GM23338 (cell line): ENCODE results near the gene RABL3.

Experiments
- EZH2 ChIP-seq: fragments of 200-600 bp; sonication (generic); IDR thresholded peaks from one replicate; pipeline ENCODE4 v1.8.0; 2017; ENCODE audit warnings: antibody characterized with exemption, mild to moderate bottlenecking, low read depth; ENCODE audit not compliant: unreplicated experiment
- POLR2AphosphoS5 ChIP-seq: IDR thresholded peaks from 2 replicates; pipeline ENCODE4 v1.6.1; 2016; ENCODE audit warnings: antibody characterized with exemption, low read depth
- ZNF331 ChIP-seq: fragments of 250-450 bp; sonication (Bioruptor Pico); IDR thresholded peaks from 2 replicates; pipeline ENCODE4 v1.5.0; 2020; ENCODE audit warnings: low read depth, mild to moderate bottlenecking, moderate library complexity
- TF ChIP-seq, protein P1 (sequence below), 2 experiments: fragments of 200-600 bp in 1 of 2; sonication (generic) in 1 of 2; conservative IDR thresholded peaks; 2 replicates each; pipeline versions ENCODE4 v1.5.1 to v1.6.1; 2016 to 2017; ENCODE audit warnings: antibody characterized with exemption in 2 of 2, low read depth in 2 of 2, mild to moderate bottlenecking in 2 of 2, moderate library complexity in 1 of 2

DNA sequence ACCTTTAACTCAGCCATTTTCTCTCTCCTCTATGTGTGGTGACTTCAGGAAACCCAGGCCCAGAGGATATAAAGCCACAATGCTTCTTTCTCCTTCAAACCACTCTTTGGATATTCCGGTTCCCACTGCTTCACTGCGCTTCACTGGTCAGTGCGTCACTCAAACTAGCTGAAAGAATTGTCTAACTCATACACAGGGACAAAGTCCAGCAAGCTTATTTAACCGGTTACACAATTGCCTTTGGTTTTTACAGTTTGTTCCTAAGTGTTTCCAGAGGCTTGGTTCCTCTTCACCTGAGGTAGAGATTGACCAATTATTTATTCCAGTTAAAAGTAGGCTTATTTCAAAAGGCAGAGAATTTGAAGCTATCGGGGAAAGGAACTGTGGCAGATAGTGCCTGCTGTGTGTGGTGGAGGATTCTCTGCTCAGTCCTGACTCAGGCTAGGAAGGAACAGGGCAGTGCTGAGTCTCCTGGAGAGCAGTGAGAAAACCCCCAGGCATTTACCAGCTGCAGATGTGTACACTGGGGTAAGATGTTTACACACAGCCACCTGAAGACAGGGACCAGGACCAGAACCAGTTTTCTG, 60.1 kb downstream of the RABL3 start, which contains the start of gene HGD:
- TF ChIP-seq, protein P1, sequence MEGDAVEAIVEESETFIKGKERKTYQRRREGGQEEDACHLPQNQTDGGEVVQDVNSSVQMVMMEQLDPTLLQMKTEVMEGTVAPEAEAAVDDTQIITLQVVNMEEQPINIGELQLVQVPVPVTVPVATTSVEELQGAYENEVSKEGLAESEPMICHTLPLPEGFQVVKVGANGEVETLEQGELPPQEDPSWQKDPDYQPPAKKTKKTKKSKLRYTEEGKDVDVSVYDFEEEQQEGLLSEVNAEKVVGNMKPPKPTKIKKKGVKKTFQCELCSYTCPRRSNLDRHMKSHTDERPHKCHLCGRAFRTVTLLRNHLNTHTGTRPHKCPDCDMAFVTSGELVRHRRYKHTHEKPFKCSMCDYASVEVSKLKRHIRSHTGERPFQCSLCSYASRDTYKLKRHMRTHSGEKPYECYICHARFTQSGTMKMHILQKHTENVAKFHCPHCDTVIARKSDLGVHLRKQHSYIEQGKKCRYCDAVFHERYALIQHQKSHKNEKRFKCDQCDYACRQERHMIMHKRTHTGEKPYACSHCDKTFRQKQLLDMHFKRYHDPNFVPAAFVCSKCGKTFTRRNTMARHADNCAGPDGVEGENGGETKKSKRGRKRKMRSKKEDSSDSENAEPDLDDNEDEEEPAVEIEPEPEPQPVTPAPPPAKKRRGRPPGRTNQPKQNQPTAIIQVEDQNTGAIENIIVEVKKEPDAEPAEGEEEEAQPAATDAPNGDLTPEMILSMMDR (conservative IDR thresholded peaks at IDR 0.05; ENCODE audit: low read depth in 2 of 2): no peak
- no peak for TF ChIP-seq ZNF331
- TF ChIP-seq POLR2AphosphoS5: no peak
- TF ChIP-seq EZH2: no peak
